Panc1 (cell line): Measurements from ENCODE around the gene ATP10A.

Experiments used
- SIN3A ChIP-seq: IDR thresholded peaks from 2 replicates; pipeline ENCODE4 v1.6.1; 2012; ENCODE audit warnings: low read depth, mild to moderate bottlenecking, low read length, moderate library complexity, borderline replicate concordance; ENCODE audit not compliant: insufficient read depth
- TF ChIP-seq, protein P1 (sequence below): fragments of 450-650 bp; IDR thresholded peaks from 2 replicates; pipeline ENCODE4 v1.5.1; 2017; ENCODE audit warnings: mild to moderate bottlenecking

DNA sequence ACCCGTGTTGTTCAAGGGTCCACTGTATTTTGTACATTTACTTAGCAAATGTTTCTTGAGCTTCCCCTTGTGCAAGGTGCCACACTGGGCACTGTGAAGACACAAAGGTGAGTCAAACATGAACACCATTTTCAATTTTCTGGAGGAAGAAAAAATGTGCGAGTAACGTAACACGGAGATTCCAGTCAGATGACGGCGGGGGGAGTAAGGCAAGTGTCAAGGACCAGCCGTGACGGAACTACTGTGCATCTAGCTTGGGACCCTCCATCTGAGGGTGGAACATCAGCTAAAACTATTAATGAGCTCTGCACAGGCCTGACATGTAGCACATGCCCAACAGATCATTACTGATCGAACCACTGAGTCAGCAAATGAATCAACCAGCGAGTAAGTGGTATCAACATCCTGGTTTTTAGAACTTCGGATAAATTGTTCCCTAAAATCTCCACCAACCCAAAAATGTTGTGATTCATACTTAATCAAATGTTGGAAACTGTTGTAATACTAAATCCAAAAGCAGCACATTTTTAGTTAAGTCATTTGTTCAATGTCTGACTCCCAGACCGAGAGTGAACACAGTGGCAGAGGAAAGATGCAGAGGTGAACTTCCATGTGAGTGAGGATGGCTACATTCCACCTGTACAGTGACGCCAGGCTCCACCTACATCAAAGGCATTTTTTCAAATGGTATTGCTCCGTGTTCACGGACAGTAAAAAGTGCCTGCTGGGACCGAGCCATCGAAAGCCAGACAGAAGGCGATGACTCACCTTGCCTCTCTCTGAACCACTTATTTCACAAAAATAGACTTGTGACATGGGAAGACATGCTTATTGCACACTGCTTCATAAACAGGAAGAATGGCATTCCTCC lies 172.2 kb downstream of the ATP10A start:
- TF ChIP-seq, protein P1, sequence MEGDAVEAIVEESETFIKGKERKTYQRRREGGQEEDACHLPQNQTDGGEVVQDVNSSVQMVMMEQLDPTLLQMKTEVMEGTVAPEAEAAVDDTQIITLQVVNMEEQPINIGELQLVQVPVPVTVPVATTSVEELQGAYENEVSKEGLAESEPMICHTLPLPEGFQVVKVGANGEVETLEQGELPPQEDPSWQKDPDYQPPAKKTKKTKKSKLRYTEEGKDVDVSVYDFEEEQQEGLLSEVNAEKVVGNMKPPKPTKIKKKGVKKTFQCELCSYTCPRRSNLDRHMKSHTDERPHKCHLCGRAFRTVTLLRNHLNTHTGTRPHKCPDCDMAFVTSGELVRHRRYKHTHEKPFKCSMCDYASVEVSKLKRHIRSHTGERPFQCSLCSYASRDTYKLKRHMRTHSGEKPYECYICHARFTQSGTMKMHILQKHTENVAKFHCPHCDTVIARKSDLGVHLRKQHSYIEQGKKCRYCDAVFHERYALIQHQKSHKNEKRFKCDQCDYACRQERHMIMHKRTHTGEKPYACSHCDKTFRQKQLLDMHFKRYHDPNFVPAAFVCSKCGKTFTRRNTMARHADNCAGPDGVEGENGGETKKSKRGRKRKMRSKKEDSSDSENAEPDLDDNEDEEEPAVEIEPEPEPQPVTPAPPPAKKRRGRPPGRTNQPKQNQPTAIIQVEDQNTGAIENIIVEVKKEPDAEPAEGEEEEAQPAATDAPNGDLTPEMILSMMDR, result no peak
- no peak for TF ChIP-seq SIN3A
